Stimulated activated naive B cell treated with anti-CD40 and anti-IgM and Interleukin-4, amounts not matched to agents 10 μg/mL and 1 μg/mL and 100 μg/mL, for 72 hours (primary cell): ENCODE measurements around the gene HOXD11.
A peak's percentile ranks its signal among the peaks of the same experiment; 100 is the strongest.

ENCODE experiments used
- ATAC-seq, 2 donors: fragments of 150-1000 bp; cut with Tn5 transposase; replicated peaks; 2 replicates each; pipeline ENCODE4 v1.10.0; 2021; ENCODE audit warnings: moderate library complexity in 1 of 2
- DNase-seq: peaks from one replicate; pipeline ENCODE4 v3.0.0; 2021
- H3K27ac Mint-ChIP-seq: one replicate; pipeline ENCODE4 v1.8.0; 2022; ENCODE audit warnings: mild to moderate bottlenecking, mixed read lengths
- H3K27me3 Mint-ChIP-seq, 2 donors: one replicate each; pipeline ENCODE4 v1.8.0; 2022; ENCODE audit warnings: mixed read lengths in 2 of 2
- H3K36me3 Mint-ChIP-seq, 2 donors: one replicate each; pipeline ENCODE4 v1.8.0; 2022; ENCODE audit warnings: mixed read lengths in 2 of 2, mild to moderate bottlenecking in 1 of 2
- H3K4me1 Mint-ChIP-seq, 2 donors: one replicate each; pipeline ENCODE4 v1.8.0; 2022; ENCODE audit warnings: mixed read lengths in 2 of 2, mild to moderate bottlenecking in 1 of 2
- H3K4me3 Mint-ChIP-seq, 2 donors: one replicate each; pipeline ENCODE4 v1.8.0; 2022; ENCODE audit warnings: mild to moderate bottlenecking in 2 of 2, mixed read lengths in 2 of 2, moderate library complexity in 1 of 2
- H3K9me3 Mint-ChIP-seq, 2 donors: one replicate each; pipeline ENCODE4 v1.8.0; 2022; ENCODE audit warnings: mixed read lengths in 2 of 2, mild to moderate bottlenecking in 1 of 2

The HOXD11 gene

DNA sequence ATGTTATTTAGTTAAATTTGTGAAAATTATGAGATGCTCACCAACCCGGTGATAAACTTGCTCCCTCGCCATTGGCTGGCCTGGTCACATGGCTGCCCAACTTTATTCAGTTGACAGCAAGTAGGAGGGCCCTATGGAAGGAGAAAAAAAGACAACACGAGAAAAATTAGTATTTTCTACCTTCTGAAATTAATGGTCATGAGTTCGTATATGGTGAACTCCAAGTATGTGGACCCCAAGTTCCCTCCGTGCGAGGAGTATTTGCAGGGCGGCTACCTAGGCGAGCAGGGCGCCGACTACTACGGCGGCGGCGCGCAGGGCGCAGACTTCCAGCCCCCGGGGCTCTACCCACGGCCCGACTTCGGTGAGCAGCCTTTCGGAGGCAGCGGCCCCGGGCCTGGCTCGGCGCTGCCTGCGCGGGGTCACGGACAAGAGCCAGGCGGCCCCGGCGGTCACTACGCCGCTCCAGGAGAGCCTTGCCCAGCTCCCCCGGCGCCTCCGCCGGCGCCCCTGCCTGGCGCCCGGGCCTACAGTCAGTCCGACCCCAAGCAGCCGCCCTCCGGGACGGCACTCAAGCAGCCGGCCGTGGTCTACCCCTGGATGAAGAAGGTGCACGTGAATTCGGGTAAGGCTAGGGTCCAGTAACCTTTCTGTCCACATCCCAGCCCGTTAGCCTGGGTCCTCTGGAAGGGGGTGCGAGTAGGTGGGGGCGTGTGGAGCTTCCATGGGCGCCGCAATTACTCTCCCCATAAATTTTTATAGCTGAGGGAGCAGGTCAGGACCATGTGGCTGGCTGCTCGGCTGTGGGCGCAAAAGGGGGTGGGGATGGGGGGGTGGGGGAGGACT is 44.6 kb downstream of the HOXD11 start, which contains the start of gene HOXD4:
Gene HOXD4 (plus strand): TSS at position 109 of the 846 bp plus-strand sequence. CDS start 84 bp downstream, at position 193.
- ATAC-seq (no peak), DNase-seq (no peak)
- Mint-ChIP-seq H3K4me3 (no peak within 1 kb of the TSS), H3K27me3 (peaks cover 71 to 98% of the 10 kb centered on the region in 2 donors), H3K36me3 (peaks cover 0 to 4% of the 10 kb centered on the region in 2 donors), H3K9me3 (no peaks in the 10 kb centered on the region), H3K27ac (no peak within 1 kb of the TSS), H3K4me1 (peaks cover 3 to 11% of the 10 kb centered on the region in 2 donors)

DNA sequence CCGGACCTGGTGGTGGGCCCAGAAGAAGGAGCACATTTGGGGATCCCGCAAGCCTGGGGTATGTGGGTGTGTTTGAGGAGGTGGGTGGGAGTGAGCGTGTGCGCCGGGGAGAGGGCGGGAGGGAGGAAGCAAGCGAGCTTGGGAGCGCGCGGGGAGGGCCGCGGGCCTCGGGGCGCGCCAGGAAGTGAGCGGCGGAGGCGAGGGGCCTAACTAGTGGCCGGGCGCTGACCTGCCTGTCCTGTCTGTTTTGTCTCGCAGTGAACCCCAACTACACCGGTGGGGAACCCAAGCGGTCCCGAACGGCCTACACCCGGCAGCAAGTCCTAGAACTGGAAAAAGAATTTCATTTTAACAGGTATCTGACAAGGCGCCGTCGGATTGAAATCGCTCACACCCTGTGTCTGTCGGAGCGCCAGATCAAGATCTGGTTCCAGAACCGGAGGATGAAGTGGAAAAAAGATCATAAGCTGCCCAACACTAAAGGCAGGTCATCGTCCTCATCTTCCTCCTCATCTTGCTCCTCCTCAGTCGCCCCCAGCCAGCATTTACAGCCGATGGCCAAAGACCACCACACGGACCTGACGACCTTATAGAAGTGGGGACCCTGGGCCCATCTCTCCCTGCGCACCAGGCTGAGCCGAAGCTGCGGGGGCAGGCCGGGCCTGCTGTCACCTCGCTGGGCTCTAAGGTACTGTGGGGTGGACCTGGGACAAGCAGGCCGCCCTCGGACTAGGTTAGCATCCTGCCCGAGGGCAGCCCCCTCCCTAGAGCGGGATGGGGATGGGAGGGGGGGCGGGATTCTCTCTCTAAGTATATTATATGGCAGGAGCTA is 45.5 kb downstream of the HOXD11 start:
- ATAC-seq (no peak), DNase-seq (no peak)
- Mint-ChIP-seq H3K36me3 (peaks cover 0 to 7% of the 10 kb centered on the region in 2 donors), H3K27ac (no peak overlapping the region), H3K4me1 (peaks cover 6 to 15% of the 10 kb centered on the region in 2 donors), H3K4me3 (no peak overlapping the region), H3K27me3 (peaks cover 68 to 97% of the 10 kb centered on the region in 2 donors), H3K9me3 (peaks cover 0 to 3% of the 10 kb centered on the region in 2 donors)

DNA sequence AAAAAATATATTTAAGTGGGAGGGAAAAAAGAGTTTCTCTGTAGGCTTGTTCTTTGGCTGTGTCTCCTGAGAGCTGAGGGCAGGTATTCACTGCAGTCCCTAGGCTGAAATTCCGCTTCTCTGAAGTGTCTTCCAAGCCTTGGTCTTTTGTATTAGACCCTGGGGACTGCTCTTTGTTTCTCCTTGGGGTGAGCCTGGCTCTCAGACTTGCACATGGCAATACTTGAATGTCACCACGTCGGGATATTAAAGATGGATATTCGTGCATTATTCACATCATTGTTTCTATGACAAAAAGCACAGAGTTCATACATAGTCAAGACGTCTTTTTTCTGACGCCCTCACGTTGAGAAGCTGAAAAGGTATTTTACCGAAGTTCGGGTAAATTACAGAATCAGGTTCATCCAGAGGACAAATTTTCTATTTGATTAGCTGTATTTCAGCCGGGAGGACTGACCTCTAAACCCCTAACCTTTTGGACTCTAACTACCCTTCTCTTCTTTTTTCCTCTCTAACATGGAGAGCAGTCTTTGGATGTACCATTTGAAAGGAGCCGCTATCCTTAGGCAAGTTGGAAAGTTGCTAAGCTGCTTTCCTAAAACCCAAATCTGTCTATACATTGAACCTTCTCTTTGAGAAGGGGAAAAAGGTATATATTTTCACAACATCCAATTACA is 47.6 kb downstream of the HOXD11 start:
- DNase-seq (no peak), ATAC-seq (no peak)
- Mint-ChIP-seq H3K4me1 (peaks cover 8 to 17% of the 10 kb centered on the region in 2 donors), H3K9me3 (peaks cover 0 to 4% of the 10 kb centered on the region in 2 donors), H3K27ac (no peak overlapping the region), H3K27me3 (peaks cover 58 to 92% of the 10 kb centered on the region in 2 donors), H3K36me3 (peaks cover 0 to 8% of the 10 kb centered on the region in 2 donors), H3K4me3 (no peak overlapping the region)

DNA sequence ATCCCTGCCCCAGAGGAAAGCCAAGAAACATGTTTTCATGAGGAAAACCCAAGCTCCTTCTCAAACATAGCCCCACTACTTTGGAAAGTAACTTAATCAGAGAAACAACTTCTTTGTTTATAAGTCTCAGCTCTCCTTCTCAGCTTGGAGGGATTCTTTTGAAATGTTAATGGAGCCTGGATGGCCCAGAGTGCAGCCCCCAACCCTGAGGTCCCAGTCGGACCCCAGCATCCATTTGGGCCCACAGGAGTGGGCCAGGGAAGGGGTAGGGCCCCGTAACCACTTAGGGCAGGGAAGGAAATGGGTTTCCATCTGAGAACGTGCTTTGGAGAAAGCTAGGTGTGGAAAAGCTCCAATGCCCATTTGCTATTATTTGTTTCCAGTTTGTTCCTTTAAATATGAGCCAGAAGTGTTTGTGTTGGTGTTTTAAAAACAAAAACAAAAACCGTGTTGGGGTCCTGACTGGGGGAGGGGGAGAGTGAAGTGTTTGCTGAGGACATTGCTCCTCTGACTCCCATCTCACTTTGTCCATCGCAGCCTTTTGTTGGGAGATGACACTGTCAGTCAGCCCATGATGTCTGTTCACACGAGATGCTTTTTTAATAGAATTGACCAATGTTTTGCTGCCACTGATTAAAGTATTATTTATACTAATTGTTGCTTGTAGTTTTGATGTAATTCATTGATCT is 48.4 kb downstream of the HOXD11 start:
- ATAC-seq, result no peak
- Mint-ChIP-seq H3K4me3 (no peak overlapping the region), H3K4me1 (peaks cover 5 to 13% of the 10 kb centered on the region in 2 donors), H3K36me3 (peaks cover 0 to 5% of the 10 kb centered on the region in 2 donors), H3K27me3 (peaks cover 53 to 92% of the 10 kb centered on the region in 2 donors), H3K9me3 (peaks cover 0 to 4% of the 10 kb centered on the region in 2 donors), H3K27ac (no peak overlapping the region)
- no peak for DNase-seq

DNA sequence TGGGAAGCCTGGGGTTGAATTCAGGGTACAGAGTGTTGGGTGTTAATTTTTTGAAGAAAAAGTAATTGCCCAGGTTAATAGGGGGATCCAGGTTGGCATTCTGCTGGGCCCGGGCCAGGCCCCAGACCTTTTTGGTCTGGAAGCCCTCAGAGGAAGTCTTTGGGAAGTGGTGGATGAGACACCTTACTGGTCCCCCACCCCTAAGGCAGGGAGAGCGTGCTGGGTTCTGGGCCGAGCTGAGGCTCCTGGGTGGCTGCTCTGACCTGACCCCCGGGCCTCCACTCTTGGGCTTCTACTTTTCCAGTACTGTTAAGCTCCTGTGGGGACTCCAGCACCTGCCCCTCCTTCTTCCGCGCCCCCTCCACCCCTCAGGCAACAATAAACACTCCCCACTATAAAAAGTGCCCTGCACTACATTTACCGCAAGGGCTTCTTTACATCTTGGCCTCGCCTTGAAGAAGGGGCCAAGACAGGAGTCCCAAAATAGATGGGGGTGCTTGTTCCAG is 49.3 kb downstream of the HOXD11 start:
- no peak overlapping the region for H3K4me3 Mint-ChIP-seq
- peaks cover 0 to 4% of the 10 kb centered on the region in 2 donors for H3K36me3 Mint-ChIP-seq
- peaks cover 7 to 8% of the 10 kb centered on the region in 2 donors for H3K4me1 Mint-ChIP-seq
- peaks cover 0 to 7% of the 10 kb centered on the region in 2 donors for H3K9me3 Mint-ChIP-seq
- DNase-seq, result no peak
- peaks cover 53 to 92% of the 10 kb centered on the region in 2 donors for H3K27me3 Mint-ChIP-seq
- no peak for ATAC-seq
- peak overlapping the region; percentile 42 for H3K27ac Mint-ChIP-seq

DNA sequence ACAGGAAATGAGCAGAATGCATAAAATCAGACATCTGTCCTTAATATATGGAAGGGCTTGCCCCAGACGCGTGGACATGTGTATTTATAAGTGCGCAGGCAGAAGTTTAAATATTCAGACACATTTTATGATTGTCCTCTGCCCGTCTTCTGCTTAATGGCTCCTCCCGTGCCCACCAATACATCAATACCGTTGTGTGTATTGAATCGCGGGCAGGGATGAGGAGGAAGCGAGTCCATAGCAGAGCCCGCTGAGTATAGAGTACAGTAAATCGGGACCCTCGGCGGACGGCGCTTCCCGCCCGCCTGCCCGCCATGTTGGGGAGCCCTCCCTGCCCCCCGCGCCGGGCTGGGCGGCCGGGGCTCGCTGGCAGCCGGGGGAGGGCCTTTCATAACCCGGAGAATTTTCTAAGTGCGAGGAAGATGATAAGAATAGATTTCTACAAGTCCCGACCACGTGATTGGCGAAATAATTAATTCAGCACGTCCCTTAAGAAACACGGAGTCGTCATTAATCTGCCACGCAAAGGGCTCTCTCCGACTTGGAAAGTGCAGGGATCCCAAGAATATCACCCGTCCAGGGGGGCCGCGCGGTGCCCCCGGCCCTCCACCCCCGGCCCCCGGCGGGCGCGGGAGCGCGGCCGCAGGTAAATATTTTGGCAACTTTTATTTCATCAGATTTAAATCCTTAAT is 49.9 kb downstream of the HOXD11 start, which contains the start of gene HOXD3:
Gene HOXD3 (plus strand): TSS at position 501 of the 692 bp plus-strand sequence. CDS start 11,808 bp downstream, outside the sequence.
- peak within 1 kb of the TSS; percentile 84 for H3K27ac Mint-ChIP-seq
- H3K36me3 Mint-ChIP-seq, result peaks cover 0 to 4% of the 10 kb centered on the region in 2 donors
- peaks cover 0 to 7% of the 10 kb centered on the region in 2 donors for H3K9me3 Mint-ChIP-seq
- DNase-seq (no peak), ATAC-seq (no peak)
- peaks cover 56 to 92% of the 10 kb centered on the region in 2 donors for H3K27me3 Mint-ChIP-seq
- peak within 1 kb of the TSS; percentile 1 to 71 for H3K4me3 Mint-ChIP-seq
- H3K4me1 Mint-ChIP-seq, result peaks cover 6 to 7% of the 10 kb centered on the region in 2 donors

DNA sequence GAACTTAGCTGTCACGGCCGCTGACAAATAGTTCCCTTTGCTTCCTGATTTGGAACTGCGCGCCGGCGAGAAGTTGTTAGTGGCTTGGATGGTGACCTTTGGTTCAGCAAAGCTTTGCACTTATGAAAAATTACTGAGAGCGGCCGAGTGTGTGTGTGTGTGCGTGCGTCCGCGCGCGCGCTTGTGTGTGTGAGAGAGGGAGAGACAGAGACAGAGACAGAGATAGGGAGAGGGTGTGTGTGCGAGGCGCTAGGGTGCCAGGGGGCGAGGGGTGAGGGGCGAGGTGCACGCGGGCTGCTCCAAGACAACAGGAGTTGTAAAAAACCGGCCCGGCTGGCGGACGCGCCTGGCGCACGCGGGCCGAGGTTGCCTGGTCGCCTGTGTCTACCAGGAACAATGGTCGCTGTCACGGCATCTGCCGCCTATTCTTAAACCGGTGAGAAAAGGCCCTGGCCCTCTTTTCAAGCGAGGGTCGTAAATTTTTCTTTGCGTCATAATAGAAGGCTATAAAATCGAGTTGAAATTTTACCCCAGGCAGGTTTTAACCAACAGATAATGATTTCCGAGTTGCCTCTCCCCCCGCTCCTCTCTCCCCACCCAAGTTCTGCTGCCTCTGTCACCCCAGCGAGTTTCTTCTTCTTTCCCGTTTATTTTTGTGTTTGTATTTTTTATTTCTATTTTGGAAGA is 50.6 kb downstream of the HOXD11 start:
- Mint-ChIP-seq H3K36me3 (peaks cover 0 to 4% of the 10 kb centered on the region in 2 donors), H3K4me3 (peak overlapping the region; percentile 1 to 71), H3K4me1 (peaks cover 6 to 7% of the 10 kb centered on the region in 2 donors), H3K9me3 (peaks cover 0 to 7% of the 10 kb centered on the region in 2 donors), H3K27ac (peak overlapping the region; percentile 84), H3K27me3 (peaks cover 60 to 90% of the 10 kb centered on the region in 2 donors)
- DNase-seq (no peak), ATAC-seq (no peak)

DNA sequence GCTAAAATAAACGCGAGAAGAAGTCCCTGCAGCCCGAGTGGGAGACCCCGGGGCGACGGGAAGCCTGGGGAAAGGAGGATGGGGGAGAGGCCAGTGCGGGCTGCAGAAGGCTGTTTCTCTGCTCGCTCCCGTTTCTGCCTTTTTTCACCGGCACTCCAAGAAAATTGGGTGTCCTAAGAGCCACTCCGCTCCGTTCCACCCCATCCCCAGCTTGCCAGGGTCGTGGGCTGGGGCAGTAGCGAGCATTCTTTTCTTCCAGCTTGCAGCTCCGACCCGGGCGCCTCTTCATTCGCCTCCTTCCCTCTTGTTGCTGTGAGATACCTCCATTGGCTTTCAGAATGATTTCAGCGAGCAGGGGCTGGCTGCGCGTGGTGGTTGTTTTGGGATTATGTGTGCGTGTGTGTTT is 51.1 kb downstream of the HOXD11 start:
- peak overlapping the region in 1 of 2 donors; percentile 23 for H3K4me3 Mint-ChIP-seq
- H3K4me1 Mint-ChIP-seq, result peaks cover 6 to 8% of the 10 kb centered on the region in 2 donors
- H3K27ac Mint-ChIP-seq, result peak overlapping the region; percentile 85

DNA sequence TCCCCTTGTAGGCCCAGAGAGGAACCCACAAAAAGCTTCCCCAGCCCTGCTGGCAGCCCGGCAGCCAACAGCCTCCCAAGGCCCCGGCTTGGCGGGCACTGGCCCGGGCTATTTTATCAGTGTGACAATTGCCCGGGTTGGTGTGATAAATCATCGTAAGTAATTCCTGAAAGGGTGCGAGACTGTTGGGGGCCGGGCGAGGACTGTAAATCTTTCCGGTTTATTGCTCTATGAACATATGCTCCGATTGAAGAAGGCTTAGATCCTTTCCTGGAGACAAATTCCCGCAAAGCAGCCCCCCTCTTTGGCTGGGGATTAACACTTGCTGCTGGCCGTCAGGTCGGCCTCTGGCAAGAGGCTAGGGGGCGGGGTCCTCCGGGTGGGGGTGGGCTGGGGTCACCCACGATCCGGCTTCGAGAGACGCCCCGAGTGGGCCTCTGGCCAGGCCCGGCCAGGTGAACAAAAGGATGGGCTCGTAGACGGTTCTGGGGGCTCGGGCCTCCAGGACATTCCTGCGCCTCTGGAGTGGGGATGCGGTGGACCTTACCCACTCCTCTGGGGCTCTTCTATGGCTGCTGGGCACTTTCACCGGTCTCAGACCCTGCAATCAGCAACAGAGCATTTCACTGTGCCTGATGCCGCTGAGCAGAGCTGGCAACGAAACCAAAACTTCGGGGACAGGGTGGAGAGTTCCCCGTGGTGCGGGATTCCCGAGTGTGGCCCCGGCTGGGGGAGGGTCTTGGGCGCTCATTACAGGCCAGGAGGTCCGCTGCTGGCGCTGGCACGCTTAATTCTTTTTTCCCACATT is 52.0 kb downstream of the HOXD11 start:
- ATAC-seq, result no peak
- Mint-ChIP-seq H3K36me3 (peaks cover 0 to 9% of the 10 kb centered on the region in 2 donors), H3K27ac (peak overlapping the region; percentile 80)

More for the DNA sequence above, 51.1 kb downstream of the HOXD11 start:
- peaks cover 61 to 89% of the 10 kb centered on the region in 2 donors for H3K27me3 Mint-ChIP-seq
- peaks cover 0 to 7% of the 10 kb centered on the region in 2 donors for H3K9me3 Mint-ChIP-seq
- ATAC-seq, result no peak
- DNase-seq, result no peak
- peaks cover 0 to 4% of the 10 kb centered on the region in 2 donors for H3K36me3 Mint-ChIP-seq

More for the DNA sequence above, 52.0 kb downstream of the HOXD11 start:
- Mint-ChIP-seq H3K4me1 (peaks cover 6 to 9% of the 10 kb centered on the region in 2 donors), H3K9me3 (peaks cover 5 to 8% of the 10 kb centered on the region in 2 donors), H3K27me3 (peaks cover 69 to 91% of the 10 kb centered on the region in 2 donors), H3K4me3 (no peak overlapping the region)
- no peak for DNase-seq
